Gastroesophageal sphincter (tissue), 3 donors: ENCODE results near the gene PTK7.

Experiments used
- CTCF ChIP-seq, 4 experiments: fragments of 200-600 bp in 2 of 4; fragments of 450-650 bp in 2 of 4; sonication (generic) in 1 of 4; IDR thresholded peaks; one replicate each; pipeline ENCODE4 v1.5.1; 2017 to 2019; ENCODE audit warnings: antibody characterized with exemption in 4 of 4, mild to moderate bottlenecking in 2 of 4, moderate library complexity in 2 of 4
- EP300 ChIP-seq: sonication (generic); formaldehyde crosslinking; IDR thresholded peaks from one replicate; pipeline ENCODE4 v1.6.1; 2017; ENCODE audit warnings: antibody characterized with exemption, mild to moderate bottlenecking

- TF ChIP-seq CTCF (IDR thresholded peaks at IDR 0.05): no peak
- no peak for TF ChIP-seq EP300
Measured at GRCh38 chr6:43052225-43052841, 23.8 kb upstream of the PTK7 start.
